ENCODE measurements around the gene DNER. TPM values are rescaled to one million over a fixed set of nuclear protein-coding genes. Genes with fewer than 3 reads are reported as not detected.

Gene DNER
- total and polyA plus RNA-seq, 7 donors, result 0.10 to 0.87 (median 0.35) TPM; not detected in 1

DNA sequence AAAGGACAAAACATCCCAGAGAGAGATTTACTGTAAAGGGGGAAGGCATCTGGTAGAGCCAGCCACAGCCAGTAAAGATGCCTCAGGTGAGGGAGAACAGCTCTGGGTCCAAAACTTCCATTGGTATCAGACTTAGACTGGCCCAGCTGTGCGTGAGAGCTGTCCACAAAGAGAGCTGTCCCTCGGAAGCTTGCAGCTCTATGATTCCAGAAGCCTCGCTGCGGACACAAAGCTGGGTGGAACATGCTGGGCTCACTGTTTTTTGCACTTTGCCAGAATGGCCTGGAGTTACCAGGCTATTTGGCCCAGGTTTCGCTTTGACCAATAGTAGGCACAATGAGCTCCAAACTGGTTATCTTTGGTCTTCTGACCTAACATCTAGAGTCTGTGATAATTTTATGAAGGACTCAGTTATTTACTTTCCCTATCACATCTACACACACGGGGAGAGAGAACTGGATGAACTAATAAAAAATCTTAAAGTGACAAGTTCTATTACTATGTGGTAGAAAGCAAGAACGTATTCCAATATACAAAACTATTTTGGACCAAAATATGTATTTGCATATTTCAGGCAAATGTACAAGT is 101.9 kb downstream of the DNER start:
- Histone ChIP-seq H3K4me3 (no peak overlapping the region), H3K27ac (no peak overlapping the region), H3K27me3 (ENCODE audit: insufficient read depth in 3 of 3, low read length in 2 of 3) (no peaks in the 10 kb centered on the region), H3K4me1 (no peaks in the 10 kb centered on the region), H3K9me3 (no peaks in the 10 kb centered on the region), H3K36me3 (ENCODE audit: insufficient read depth in 1 of 2, low read depth in 1 of 2) (no peaks in the 10 kb centered on the region)
- 82 to 84% (median 82%) methylated on average over 7 of the region's 7 CpGs for WGBS, 3 donors
- DNase-seq (no peak), ATAC-seq (no peak)
- intact Hi-C loops (cut with DNase I), result no loop called here
- TF ChIP-seq, protein P1, sequence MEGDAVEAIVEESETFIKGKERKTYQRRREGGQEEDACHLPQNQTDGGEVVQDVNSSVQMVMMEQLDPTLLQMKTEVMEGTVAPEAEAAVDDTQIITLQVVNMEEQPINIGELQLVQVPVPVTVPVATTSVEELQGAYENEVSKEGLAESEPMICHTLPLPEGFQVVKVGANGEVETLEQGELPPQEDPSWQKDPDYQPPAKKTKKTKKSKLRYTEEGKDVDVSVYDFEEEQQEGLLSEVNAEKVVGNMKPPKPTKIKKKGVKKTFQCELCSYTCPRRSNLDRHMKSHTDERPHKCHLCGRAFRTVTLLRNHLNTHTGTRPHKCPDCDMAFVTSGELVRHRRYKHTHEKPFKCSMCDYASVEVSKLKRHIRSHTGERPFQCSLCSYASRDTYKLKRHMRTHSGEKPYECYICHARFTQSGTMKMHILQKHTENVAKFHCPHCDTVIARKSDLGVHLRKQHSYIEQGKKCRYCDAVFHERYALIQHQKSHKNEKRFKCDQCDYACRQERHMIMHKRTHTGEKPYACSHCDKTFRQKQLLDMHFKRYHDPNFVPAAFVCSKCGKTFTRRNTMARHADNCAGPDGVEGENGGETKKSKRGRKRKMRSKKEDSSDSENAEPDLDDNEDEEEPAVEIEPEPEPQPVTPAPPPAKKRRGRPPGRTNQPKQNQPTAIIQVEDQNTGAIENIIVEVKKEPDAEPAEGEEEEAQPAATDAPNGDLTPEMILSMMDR (IDR thresholded peaks at IDR 0.05), result no peak

DNA sequence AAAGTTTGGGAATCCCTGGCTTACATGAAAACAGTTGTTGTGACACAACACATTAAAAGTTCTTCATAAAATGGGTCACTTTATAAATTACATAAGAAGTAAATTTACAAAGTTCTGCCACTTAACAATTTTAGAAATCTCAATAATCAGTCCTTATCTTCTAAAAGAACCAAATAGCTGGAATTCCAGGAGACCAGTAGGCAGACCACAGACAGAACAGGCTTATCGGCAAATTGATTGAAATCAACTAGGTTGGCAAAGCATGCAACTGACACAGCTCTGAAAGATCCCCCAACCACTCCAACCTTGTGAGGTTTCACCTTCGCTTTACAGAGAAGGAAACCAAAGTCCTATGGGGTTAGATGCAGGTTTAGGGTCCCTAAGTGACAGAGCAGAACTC is 103.0 kb downstream of the DNER start:
- H3K27ac ChIP-seq, result no peak overlapping the region
- H3K9me3 ChIP-seq, result no peaks in the 10 kb centered on the region
- ATAC-seq, result no peak
- H3K27me3 ChIP-seq (ENCODE audit: insufficient read depth in 3 of 3, low read length in 2 of 3), result no peaks in the 10 kb centered on the region
- no peak for DNase-seq
- TF ChIP-seq, protein P1 (IDR thresholded peaks at IDR 0.05), result no peak
- H3K36me3 ChIP-seq (ENCODE audit: insufficient read depth in 1 of 2, low read depth in 1 of 2), result no peaks in the 10 kb centered on the region
- no peak overlapping the region for H3K4me3 ChIP-seq
- H3K4me1 ChIP-seq, result no peaks in the 10 kb centered on the region
- intact Hi-C loops (cut with DNase I), result no loop called here
- 79 to 91% (median 85%) methylated on average over 2 of the region's 2 CpGs for WGBS, 3 donors

DNA sequence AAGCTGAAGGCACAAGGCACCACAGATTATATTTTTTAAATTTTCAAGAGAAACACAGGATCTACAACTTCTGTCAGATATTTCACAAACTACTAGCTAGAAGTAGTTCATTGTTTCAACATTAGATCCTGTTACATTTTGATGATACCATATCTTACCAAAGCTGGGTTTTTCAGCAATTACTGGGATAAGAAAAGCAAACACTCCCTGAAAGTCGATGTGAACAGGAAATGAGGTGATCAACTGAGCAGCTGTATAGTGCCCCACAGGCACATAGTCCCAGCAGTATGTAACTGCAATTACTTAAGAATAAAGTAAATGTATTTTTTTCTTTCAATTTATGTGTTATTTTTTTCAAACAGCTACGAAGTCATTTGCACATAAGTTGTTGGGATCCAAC is 103.5 kb downstream of the DNER start:
- ATAC-seq (no peak), DNase-seq (no peak)
- no peak overlapping the region for H3K27ac ChIP-seq
- H3K4me1 ChIP-seq, result no peaks in the 10 kb centered on the region
- no peaks in the 10 kb centered on the region for H3K36me3 ChIP-seq (ENCODE audit: insufficient read depth in 1 of 2, low read depth in 1 of 2)
- intact Hi-C loops (cut with DNase I), result no loop called here
- H3K4me3 ChIP-seq, result no peak overlapping the region
- H3K27me3 ChIP-seq (ENCODE audit: insufficient read depth in 3 of 3, low read length in 2 of 3), result no peaks in the 10 kb centered on the region
- TF ChIP-seq, protein P1 (IDR thresholded peaks at IDR 0.05), result no peak
- H3K9me3 ChIP-seq, result no peaks in the 10 kb centered on the region
- WGBS, 3 donors, result 40 to 50% (median 44%) methylated on average over 2 of the region's 2 CpGs

DNA sequence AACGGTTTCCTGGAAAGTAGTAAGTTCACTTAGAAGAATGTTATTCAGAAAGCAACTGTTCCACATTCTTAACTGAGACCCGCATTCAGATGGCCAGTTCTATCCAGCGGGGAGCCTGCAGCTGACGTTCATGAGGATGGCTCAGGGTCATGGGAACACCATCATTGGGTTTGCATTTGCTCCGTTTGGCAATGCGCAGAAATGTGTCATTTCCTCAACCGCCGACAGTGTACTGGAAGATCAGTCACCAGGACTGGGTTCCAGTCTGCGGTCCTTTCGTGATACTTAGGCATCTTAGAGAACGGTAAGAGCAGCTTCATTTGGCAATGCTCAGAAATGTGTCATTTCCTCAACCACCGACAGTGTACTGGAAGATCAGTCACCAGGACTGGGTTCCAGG is 104.0 kb downstream of the DNER start:
- Histone ChIP-seq H3K4me1 (no peaks in the 10 kb centered on the region), H3K36me3 (ENCODE audit: insufficient read depth in 1 of 2, low read depth in 1 of 2) (no peaks in the 10 kb centered on the region), H3K27ac (no peak overlapping the region), H3K4me3 (no peak overlapping the region), H3K9me3 (no peaks in the 10 kb centered on the region), H3K27me3 (ENCODE audit: insufficient read depth in 3 of 3, low read length in 2 of 3) (no peaks in the 10 kb centered on the region)
- 87 to 91% (median 89%) methylated on average over 12 of the region's 12 CpGs for WGBS, 3 donors
- DNase-seq (no peak), ATAC-seq (no peak)
- intact Hi-C loops (cut with DNase I), result no loop called here
- TF ChIP-seq, protein P1 (IDR thresholded peaks at IDR 0.05), result no peak

DNA sequence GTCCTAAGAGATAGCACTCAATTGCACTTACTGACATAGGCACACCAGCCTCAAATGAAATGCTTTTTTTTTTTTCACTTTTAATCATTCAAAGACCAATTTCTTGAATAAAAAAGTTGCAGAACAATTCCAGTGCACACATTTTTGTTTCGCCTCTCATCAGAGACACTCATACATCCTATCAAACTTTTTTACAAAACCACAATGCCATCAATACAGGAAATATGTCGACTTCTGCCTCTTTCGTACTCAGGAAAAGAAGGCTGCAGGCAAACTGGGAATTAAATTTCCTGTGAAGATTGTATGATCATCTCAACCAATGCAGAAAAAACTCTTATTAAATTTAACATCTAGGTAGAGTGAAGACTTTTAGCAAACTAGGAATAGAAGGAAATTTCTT is 112.4 kb downstream of the DNER start:
- H3K27me3 ChIP-seq (ENCODE audit: insufficient read depth in 3 of 3, low read length in 2 of 3), result no peaks in the 10 kb centered on the region
- H3K9me3 ChIP-seq, result no peaks in the 10 kb centered on the region
- WGBS, 3 donors, result 54 to 70% (median 65%) methylated on average over 3 of the region's 3 CpGs
- no peak for DNase-seq
- H3K27ac ChIP-seq, result no peak overlapping the region
- TF ChIP-seq, protein P1 (IDR thresholded peaks at IDR 0.05), result no peak
- no peak overlapping the region for H3K4me3 ChIP-seq
- no peaks in the 10 kb centered on the region for H3K4me1 ChIP-seq
- intact Hi-C loops (cut with DNase I), result no loop called here
- H3K36me3 ChIP-seq (ENCODE audit: insufficient read depth in 1 of 2, low read depth in 1 of 2), result no peaks in the 10 kb centered on the region
- ATAC-seq, result no peak

Measured in psoas muscle (tissue), 8 donors.